NCI-H1048 (cell line): ENCODE data around the gene ZCCHC17.
A peak's percentile ranks its signal among the peaks of the same experiment; 100 is the strongest.

Experiments
- DNase-seq: peaks from one replicate; lab custom pipeline; 2025; lab: John Stamatoyannopoulos, UW

Gene ZCCHC17

DNA sequence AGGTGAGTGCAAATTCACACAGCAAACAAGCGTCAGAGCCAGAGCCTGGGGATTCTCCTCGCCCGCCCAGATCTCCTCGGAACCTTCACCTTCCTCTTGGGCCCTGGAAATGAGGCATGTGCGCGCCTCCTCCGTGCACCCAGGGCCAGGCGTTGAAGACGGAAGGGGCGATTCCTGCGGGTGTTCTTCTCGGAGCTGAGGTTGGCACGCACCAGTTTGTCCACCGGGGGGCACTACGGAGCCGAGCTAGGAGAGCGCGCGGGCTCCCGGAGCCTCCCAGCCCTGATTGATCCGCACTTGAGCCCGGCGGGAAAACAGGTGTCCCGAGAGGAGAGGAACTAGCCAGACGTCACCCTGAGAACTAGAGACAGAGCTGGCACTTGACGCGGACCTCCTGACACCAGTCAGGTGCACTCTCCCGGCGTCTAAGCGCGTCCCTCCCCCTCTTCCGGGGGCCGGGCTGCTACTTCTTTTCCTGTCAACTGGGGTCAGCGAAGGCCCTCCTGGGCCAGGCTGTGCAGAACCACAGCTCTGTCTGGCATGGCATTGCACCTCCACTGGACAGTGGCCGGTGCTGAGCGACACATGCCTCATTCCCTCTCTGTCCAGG is 97.9 kb downstream of the ZCCHC17 start:
- peak; percentile 76 for DNase-seq

DNA sequence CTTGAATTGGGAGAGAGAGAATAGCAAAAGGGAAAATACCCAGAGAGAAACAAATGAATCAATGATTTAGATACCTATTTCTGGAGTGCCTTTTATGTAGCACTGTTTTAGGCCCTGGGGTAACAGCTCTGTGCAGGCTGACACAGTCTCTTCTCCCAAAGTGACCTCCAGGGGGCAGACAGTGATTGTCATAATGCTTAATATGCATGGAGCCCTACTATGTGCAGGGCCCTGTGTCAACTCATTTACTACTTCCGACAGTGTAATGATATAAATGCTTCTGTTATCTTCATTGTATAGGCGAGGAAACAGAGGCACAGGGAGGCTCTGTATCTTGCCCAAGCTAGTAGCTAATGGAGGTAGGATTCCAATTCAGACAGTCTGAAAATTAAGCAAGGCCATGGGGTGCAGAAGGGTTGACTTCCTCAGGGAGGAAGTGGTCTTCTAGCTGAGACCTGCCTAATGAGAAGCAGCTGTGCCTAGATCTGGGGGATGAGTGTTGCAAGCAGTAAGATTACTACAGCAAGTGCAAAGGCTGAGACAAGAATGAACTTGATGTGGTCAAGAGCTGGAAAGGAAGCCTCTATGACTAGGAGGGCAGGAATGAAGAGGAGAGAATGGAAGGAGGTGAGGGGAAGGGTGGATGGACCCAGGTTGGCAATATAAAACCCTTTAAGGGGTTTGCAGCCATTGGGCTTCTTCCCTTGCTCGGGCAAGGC is 100.0 kb downstream of the ZCCHC17 start:
- DNase-seq: no peak

DNA sequence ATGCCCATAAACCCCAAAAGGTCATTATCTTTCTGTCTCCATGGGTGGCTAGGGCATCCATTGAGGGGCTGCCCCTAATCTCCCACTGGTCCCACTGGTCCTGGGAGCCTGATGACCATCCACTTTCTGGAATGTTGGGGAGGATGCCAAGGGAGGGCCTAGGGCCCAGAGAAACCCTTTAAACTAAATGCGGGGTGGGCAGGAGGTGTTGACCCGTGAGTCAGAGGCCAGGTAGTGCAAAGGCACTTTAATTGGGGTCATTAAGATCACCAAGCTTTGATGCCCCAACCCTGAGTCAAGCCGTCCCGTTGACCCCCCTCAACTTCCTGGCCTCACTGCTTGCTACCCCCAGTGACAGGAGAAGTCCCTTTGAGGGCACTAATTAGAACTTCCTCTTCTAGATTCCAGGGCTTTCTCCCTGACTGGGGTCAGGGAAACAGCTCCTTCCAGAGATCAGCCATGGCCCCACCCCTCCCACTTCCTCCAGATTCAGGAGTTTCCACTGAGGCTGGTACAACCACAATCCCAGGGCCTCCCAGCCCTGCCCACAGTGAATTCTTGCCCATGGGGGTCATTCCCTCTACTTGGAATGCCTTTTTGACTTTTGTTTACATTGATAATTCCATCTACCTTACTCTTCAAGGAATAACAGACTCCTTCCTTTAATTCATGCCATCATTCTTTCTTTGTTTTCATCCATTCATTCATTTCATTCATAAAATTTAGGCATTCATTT is 100.7 kb downstream of the ZCCHC17 start:
- no peak for DNase-seq

DNA sequence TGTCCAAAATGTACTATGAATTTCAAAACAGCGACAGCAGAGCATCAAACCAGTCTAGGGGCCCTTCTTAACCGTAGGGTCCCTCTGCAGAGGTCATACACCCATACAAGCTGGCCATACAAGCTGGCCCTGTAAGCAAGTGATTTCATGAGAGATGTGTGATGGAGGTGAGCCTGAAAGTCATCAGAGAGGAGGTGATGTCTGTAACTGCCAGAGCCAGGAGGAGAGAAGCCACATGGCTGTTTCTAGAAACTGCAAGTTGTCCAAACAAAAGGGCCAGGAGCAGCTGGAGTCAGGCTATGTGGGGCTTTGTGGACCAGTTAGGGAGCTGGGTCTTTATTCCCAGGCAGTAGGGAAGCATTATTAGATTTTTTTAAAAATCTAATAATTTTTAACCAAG is 101.4 kb downstream of the ZCCHC17 start:
- no peak for DNase-seq

DNA sequence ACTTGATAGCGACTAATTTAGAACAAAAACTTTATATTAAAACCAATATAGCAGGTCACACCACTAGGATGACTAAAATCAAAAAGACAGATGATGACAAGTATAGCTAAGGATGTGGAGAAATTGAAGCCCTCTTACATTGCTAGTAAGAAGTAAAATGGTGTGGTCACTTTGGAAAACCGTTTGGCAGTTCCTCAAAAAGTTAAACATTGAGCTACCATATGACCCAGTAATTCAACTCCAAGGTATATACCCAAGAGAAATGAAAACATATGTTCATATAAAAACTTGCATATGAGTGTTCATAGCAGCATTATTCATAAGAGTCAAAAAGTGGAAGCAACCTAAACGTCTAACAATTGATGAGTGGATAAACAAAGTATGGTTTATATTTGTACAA is 103.1 kb downstream of the ZCCHC17 start:
- DNase-seq: no peak

DNA sequence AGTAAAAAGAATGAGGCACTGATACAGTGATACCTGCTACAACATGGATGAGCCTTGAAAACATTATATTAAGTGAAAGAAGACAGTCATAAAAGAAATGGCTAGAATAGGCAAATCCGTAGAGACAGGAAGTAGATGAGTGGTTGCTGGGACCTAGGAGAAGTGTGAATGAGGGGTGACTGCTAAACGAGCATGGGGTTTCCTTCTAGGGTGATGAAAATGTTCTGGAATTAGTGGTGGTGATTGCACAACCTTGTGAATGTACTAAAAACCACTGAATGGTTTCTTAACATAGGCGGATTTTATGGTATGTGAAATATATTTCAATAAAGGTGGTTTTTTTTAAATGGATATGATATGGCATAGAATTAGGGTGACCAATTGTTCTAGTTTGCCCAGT is 103.6 kb downstream of the ZCCHC17 start:
- no peak for DNase-seq

DNA sequence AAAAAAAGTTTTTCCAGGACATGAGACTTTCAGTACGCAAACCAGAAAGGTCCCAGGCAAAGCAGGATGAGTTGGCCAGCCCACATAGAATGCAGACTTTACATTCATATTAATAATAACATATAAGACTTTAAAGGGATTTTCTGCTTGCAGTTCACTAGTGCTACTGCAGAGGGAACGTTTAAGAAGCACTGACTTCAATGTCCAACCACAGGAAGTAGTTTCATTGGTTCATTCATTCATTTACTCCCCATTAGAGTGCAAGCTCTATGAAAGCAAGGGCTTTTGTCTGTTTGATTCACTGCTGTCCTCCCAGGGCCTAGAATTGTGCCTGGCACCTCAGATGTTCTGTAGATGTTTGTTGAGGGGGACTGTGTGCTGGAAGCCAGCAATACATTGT is 104.4 kb downstream of the ZCCHC17 start:
- DNase-seq: no peak

DNA sequence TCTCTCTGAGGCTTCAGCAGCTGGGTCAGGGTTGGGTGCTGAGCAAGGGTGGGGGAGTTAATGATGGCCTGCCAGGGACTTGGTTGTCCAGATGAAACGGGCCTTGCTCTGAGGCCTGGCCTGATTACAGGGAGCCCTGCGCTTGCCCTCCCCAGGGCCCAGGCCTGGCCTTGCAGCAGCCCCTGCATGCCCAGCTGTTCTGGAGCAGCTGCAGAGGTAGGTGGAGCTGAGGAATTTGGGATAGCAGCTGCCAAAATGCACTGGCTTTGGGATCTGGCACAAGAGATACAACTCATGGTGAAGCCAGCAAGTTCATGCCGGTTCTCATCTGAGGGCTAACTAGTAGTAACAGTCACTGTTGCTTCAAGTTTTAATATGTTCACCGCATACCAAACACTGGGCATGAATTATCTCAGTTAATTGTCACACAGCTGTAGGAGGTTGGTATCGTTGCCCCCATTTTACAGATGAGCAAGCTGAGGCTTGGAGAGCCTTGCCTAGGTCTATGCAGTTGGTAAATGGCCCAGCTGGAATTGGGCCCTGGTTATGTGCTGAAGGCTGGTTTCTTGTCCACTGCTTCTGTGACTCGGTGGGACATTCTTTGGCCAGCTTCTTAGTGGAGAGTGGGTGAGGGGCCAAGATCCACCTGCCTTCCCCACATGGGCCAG is 108.9 kb downstream of the ZCCHC17 start:
- DNase-seq: no peak

DNA sequence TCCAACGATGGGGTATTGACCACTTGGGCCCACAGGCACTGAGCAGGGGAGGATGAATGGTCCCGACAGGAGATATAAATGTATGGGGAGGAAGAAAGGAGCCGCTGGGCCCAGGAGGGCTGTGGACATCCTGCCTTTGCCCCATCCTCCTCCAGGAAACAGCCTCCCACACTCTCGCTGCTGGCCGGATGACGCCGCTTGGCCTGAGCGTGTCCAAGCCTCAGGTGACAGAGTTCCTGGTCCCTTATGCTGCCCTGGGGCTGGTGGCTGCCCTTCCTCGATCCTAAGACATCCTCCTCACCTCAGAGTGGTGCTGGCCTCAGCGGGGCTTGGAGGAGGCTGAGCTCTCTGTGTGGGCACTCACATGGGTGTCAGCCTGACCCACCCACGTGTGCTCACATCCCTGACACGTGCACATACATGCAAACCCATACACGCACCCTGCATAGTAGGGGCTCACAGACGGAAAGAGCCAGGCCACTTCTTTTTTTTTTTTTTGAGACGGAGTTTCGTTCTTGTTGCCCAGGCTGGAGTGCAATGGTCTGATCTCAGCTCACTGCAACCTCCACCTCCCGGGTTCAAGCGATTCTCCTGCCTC is 110.3 kb downstream of the ZCCHC17 start:
- DNase-seq: no peak

DNA sequence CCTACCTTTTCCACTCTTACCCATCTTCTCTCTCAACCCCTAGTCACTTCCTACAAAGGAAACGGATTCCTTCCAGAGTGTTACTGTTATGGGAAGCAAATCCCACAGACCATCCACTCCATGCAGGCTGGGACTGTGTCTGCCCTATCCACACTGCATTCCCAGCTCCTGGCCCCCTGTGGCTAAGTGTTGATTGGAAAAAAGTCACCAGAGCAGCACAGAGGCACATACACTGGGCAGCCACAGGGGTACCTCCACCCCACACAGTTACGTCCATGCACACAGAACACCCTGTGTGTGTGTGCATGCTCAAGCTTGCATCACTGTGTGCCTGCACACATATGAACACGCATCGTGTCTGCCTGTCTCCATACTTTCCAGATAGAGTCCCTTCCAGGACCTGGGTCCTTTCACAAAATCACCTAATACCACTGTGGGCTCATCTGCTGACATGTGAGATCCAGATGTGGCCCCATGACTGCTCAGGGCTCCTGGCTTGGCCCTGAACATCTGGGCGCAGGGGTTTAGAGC is 112.0 kb downstream of the ZCCHC17 start:
- DNase-seq: no peak

DNA sequence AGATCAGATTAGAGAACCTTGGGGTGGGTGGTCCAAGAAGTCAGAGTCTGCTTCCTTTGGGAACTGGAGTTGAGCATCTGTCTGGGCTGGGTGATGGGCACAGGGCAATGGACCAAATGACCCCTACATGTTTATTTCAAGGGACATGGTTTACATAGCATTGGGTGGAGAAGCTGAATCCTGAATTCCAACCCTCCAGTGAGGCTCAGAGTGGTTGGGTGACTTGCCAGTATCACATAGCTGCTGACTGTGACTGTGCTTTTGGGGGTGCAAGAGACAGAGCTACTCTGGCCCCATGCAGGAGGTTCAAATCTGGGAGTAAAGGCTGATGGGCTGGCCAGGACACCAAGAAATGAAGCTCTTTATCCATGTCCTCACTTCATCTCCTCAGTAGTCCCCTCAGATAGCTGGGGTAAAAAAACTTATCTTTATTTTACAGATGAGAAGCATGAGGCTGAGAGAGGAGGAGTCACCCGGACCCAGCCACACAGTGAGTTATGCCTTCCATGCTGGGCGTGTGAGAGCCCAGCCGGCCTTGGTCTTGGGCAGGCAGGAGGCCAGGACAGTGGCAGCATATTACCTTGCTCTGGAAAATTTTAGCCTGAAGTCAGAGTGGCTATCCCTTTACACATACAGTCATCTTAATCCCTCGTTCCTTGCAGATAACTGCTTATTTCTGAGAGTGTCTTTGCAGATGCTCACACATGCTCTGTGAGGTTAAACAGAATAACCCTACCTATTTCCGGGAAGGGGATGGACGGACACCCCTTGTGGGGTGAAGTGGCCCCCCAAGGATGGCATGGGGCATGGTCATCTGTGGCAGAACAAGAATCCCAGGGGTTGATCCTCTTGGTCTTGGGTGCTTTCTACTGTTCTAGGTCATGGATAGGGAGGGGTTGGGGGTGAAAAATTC is 113.4 kb downstream of the ZCCHC17 start:
- no peak for DNase-seq

DNA sequence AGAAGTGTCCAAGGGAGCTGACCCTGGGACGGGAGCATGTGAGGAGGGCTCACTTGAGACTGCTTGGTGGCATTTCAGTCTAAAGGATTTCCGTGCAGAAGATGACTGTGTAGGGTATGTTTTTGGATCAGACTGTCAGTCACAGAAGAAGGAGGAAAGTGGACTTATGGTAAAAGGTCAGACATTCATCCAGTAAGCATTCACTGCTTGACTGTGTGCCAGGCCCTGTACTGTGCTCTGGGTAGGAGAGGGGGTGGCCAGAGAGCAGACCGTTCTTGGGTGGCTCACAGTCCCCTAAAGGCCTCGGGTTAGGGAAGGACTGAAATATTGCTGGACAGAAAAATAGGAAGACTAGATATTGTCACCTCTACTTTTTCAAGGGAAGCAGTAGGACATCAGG is 114.0 kb downstream of the ZCCHC17 start:
- no peak for DNase-seq

DNA sequence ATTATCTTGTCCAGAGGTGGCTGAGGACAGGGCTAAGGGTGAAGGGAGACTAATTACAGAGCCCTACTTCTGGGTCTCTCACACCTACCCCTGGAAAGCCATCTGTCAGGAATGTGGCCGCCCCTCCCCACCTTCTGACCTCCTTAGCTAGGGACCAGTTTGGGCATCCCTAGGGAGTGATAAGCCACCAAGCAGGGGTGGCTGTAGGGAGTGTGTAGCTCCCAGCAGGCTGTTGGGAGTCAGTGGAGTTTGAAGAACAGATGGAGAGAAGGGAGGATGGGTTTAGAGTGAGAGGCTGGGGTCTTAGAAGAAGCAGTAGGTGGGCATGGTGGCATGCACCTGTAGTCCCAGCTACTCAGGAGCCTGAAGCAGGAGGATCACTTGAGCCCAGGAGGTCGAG is 115.4 kb downstream of the ZCCHC17 start:
- DNase-seq: no peak

DNA sequence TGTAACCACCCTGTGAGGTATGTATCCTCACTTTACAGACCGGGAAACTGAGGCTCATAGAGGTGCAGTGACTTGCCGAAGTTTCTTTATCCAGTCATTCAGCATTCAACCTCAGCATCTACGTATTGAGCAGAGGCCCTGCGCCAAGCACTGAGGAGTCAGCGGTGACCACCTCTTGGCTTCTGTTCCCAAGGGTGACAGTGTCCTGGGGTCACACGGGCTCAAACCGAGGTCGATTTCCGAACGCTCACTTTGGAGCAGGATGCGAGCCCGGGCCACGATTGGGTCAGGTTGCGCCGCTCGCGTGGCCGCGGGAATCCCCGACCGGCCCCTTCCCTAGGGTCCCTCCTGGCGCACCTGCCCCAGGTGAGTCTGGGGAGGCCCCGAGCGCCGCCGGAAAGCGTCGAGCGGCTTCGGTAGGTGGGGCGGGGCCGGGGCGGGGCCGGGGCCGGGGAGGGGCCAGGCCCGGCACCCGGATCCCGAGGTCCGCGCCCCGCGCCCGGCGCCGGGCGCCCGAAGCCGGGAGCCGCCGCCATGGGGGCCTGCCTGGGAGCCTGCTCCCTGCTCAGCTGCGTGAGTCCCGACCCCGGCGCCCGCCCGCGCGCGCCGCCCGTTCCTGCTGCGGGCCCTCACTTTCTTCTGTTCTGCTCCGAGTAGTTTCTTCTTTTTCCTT is 116.0 kb downstream of the ZCCHC17 start, which contains the start of gene SERINC2:
SERINC2 (plus strand) TSS at position 482 of the 673 bp plus-strand sequence; CDS start at position 535, 53 bp downstream.
- no peak for DNase-seq

DNA sequence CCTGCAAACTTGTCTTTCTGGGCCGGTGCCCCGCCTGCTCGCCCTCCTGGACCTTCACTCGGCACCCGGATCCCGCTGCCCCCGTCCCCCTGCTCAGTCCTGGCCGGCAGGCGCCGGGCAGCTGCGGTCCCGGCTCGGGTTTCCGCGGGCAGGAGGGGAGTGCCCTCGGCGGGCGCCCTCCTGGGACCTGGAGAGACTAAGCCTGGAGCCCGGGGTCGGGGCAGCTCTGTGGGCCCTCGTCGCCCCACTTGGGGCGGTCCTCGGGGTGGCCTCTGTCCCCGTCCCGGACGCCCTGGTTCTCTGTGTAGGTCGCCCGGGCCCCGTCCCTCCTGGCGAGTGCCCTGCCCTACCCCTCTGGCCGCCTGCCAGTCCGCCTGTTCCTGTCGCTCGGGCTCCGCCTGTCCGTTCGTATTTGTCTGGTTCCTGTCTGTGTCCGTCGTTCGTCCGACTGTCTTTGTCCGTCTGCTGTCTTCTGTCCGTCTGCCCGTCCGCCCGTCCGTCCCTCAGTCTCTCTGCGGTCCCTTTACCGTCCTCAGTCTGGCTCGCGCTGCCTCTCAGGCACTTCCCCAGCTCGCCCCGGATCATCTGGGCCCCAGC is 116.7 kb downstream of the ZCCHC17 start:
- no peak for DNase-seq
